ENCODE results near the gene ING5. TPM values are rescaled to one million over a fixed set of nuclear protein-coding genes. Genes with fewer than 3 reads are reported as not detected.

Gene ING5
- total RNA-seq, 6 experiments from 2014 or later, result 18.7 to 20.0 (median 19.5) TPM

DNA sequence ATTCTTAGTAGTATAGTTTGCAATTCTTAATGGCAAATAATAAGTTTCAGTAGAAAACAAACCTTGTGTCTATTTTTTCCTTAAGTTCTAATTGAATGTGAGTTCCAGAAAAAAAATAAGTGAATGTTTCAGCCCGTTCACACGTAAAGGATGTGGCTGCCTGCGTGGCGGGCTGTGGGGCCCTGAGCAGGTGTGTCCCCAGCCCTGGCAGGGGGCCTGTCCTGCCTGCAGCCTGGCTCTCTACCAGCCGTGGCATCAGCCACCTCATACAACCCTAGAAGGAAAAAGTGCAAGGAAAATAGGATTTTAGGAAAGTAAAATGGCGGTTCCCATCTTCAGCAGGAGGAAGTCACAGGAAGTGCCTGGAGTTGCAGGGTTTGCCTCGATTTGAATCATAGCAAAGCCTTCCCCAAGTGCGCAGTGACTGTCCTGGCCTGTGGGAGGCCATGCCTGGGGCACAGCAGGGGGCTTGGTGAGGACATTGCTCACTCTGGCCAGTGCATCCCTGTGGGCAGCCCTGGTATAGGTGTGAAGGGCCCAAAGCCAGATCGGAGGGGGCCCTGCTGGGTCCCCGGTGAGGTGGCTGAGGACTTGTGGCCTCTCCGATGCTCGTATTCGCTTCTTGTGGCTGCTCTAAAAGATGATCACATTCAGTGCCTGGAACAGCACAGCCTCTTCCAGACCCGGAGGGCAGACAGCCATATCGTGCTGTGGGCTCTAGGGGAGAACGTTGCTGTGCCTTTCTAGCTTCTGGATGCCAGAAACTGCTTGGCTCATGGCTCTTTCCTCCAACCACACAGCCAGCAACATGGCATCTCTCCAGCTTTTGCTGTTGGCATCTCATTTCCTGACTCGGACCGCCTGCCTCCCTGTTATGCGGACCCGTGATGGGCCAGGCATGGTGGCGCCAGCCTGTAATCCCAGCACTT is 27.8 kb upstream of the ING5 start:
- Mint-ChIP-seq H3K9me3 (no peaks in the 10 kb centered on the region), H3K27ac (no peak overlapping the region; the same call in none of the 2 replicates), H3K4me1 (ENCODE audit: low read depth) (peaks cover 1% of the 10 kb centered on the region; the same call in 1 of the 2 replicates), H3K36me3 (ENCODE audit: low read depth) (peaks cover 2% of the 10 kb centered on the region), H3K27me3 (ENCODE audit: insufficient read depth) (no peaks in the 10 kb centered on the region; the same call in none of the 2 replicates), H3K4me3 (no peak overlapping the region)
- no peak for DNase-seq
- TF ChIP-seq, protein P1, sequence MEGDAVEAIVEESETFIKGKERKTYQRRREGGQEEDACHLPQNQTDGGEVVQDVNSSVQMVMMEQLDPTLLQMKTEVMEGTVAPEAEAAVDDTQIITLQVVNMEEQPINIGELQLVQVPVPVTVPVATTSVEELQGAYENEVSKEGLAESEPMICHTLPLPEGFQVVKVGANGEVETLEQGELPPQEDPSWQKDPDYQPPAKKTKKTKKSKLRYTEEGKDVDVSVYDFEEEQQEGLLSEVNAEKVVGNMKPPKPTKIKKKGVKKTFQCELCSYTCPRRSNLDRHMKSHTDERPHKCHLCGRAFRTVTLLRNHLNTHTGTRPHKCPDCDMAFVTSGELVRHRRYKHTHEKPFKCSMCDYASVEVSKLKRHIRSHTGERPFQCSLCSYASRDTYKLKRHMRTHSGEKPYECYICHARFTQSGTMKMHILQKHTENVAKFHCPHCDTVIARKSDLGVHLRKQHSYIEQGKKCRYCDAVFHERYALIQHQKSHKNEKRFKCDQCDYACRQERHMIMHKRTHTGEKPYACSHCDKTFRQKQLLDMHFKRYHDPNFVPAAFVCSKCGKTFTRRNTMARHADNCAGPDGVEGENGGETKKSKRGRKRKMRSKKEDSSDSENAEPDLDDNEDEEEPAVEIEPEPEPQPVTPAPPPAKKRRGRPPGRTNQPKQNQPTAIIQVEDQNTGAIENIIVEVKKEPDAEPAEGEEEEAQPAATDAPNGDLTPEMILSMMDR (IDR thresholded peaks at IDR 0.05), result peak; percentile 33

DNA sequence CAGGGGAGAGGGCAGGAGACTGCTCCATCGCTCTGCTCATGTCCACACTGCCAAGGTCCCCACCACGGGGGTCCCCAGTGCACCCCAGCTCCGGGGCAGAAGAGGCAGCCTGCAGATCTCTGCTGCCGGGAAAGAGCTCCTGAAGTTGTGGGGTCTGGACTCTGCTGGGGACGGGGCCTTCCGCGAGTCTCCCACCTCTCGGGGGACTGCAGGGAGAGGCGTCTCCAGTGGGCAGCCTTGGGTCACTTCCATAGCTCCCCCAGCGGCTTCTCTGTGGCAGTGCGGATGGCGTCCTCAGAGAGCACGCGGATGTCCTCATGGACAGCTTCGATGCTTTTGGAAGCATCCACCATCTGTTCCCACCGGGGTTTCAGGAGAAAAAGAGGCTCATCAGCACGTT is 26.0 kb upstream of the ING5 start:
- Mint-ChIP-seq H3K36me3 (ENCODE audit: low read depth) (peaks cover 9% of the 10 kb centered on the region), H3K27ac (no peak overlapping the region; the same call in 1 of the 2 replicates), H3K9me3 (no peaks in the 10 kb centered on the region), H3K4me1 (ENCODE audit: low read depth) (peaks cover 11% of the 10 kb centered on the region), H3K4me3 (no peak overlapping the region), H3K27me3 (ENCODE audit: insufficient read depth) (peaks cover 2% of the 10 kb centered on the region)
- TF ChIP-seq, protein P1 (IDR thresholded peaks at IDR 0.05), result no peak
- no peak for DNase-seq

DNA sequence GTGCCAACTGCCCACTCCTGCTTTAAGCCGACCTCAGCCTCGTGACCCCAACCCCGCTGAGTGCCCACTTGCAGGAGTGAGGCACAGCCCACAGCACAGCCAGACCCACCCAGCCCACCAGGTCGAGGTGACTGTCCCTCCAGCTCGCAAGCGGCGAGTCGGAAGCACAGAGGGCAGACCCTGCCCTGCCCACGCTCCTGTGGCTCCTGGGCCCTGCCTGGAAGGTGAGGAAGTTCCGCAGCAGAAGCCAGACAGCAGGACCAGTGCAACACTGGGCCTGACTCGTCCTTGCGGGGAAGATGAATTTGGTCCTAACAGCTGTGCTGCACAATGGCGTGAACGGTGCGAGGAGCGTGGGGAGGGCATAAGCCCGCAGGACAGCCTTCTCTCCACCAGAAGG is 25.2 kb upstream of the ING5 start:
- Mint-ChIP-seq H3K4me3 (no peak overlapping the region), H3K9me3 (no peaks in the 10 kb centered on the region), H3K27me3 (ENCODE audit: insufficient read depth) (peaks cover 2% of the 10 kb centered on the region; the same call in 1 of the 2 replicates), H3K4me1 (ENCODE audit: low read depth) (peaks cover 19% of the 10 kb centered on the region), H3K27ac (no peak overlapping the region), H3K36me3 (ENCODE audit: low read depth) (peaks cover 16% of the 10 kb centered on the region)
- no peak for DNase-seq
- TF ChIP-seq, protein P1 (IDR thresholded peaks at IDR 0.05), result no peak

DNA sequence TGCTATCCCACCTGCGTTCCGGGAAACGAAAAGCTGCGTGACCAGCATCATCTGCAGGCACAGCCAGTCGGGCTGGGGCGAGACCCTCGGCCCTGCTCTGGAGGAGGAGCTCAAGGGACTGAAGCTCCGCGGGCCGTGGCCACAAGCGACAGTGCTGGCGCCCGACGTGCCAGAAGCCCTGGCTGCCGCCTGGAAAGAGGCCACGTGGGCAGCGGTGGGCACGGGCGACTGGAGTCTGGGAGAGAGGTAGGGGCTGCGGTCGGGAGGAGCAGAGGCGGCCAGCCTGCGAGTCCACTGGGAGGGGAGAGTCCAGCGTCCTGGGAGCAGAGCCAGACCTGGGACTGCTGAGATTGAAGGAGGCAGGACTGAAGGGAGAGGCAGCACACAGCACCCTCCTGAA is 24.4 kb upstream of the ING5 start:
- peaks cover 21% of the 10 kb centered on the region for H3K36me3 Mint-ChIP-seq (ENCODE audit: low read depth)
- H3K27ac Mint-ChIP-seq, result no peak overlapping the region
- H3K4me1 Mint-ChIP-seq (ENCODE audit: low read depth), result peaks cover 25% of the 10 kb centered on the region
- TF ChIP-seq, protein P1 (IDR thresholded peaks at IDR 0.05), result no peak
- H3K27me3 Mint-ChIP-seq (ENCODE audit: insufficient read depth), result peaks cover 2% of the 10 kb centered on the region; the same call in 1 of the 2 replicates
- no peak for DNase-seq
- no peak overlapping the region for H3K4me3 Mint-ChIP-seq
- no peaks in the 10 kb centered on the region for H3K9me3 Mint-ChIP-seq

DNA sequence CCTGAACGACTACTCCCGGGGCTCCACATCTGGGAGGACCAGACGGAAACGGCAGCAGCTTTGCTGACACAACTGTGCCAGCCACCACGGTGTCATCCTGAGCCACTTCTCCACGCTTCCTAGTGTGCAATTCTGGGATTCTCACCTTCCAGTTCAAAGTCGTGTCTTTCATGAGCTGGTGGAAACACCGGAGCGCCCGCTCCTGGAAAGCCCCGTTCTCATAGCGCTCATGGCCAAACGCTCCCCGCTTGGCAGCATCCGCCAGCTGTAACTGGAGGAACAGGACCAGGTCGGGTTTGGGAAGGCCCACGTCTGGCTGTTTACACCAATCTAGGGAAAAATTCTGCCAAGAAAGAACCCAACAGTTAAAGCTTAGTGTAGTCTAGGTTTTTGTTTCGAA is 23.5 kb upstream of the ING5 start:
- peaks cover 2% of the 10 kb centered on the region; the same call in 1 of the 2 replicates for H3K27me3 Mint-ChIP-seq (ENCODE audit: insufficient read depth)
- DNase-seq, result no peak
- H3K4me3 Mint-ChIP-seq, result no peak overlapping the region

More for the DNA sequence above, 23.5 kb upstream of the ING5 start:
- Mint-ChIP-seq H3K9me3 (no peaks in the 10 kb centered on the region), H3K4me1 (ENCODE audit: low read depth) (peaks cover 25% of the 10 kb centered on the region), H3K36me3 (ENCODE audit: low read depth) (peaks cover 21% of the 10 kb centered on the region), H3K27ac (no peak overlapping the region)
- TF ChIP-seq, protein P1 (IDR thresholded peaks at IDR 0.05), result no peak
